ENCODE measurements around the gene KAT5.
"Not testable (repeated sequence)": the region's sequence is repeated elsewhere in the genome, so short reads cannot be mapped to it uniquely, and the experiment has no call there.

Gene KAT5

DNA sequence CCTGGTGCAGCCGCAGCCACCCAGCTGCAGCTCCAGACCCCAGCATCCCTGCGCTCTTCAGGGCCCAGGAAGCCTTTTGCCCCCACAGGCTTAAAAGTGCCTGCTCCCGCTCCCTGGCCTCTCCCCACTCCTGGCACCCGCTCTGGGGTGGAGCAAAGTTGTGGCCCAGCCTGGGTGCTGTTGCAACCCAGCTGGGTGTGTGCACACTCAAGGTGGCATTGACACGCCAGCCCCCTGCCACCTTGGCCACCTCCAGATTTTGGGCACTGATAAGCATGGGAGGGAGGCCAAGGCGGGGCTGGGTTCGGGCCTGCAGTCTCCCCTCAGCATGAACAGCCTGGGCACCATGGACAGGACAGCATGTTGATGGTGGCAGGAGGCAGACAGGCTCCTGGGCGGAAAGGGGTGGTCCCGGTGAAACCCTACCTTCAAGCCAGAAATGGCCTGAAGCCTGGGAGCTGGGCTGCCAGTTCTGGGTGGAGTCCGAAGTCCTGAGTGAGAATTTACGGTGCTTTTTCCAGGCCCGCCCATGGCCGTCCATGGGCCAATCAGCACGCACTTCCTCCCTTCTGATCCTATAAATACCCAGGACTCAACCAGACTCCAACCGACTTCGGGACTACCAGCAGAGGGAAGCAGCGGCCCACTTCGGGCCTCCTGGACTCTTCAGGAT lies 32.1 kb downstream of the KAT5 start:
- H3K27ac ChIP-seq (ENCODE audit: low read depth, low read length, severe bottlenecking): no peak overlapping the region
- WGBS, 2 experiments (ENCODE audit: insufficient coverage in 2 of 2): 83 to 86% methylated on average over 15 to 16 of the region's 18 CpGs
- no peaks in the 10 kb centered on the region for H3K36me3 ChIP-seq (ENCODE audit: control insufficient read depth, insufficient read depth, low read length)
- no peak overlapping the region for H3K4me3 ChIP-seq (ENCODE audit: extremely low read depth, insufficient read depth, low read length, poor library complexity, severe bottlenecking)
- no peaks in the 10 kb centered on the region for H3K9me3 ChIP-seq (ENCODE audit: control insufficient read depth, low read length)
- no peaks in the 10 kb centered on the region for H3K4me1 ChIP-seq (ENCODE audit: control insufficient read depth, insufficient read depth, low read length, poor library complexity, severe bottlenecking)

- Histone ChIP-seq H3K27ac (ENCODE audit: low read depth, low read length, severe bottlenecking) (no peak overlapping the region), H3K9me3 (ENCODE audit: control insufficient read depth, low read length) (no peaks in the 10 kb centered on the region), H3K4me1 (ENCODE audit: control insufficient read depth, insufficient read depth, low read length, poor library complexity, severe bottlenecking) (no peaks in the 10 kb centered on the region), H3K4me3 (ENCODE audit: extremely low read depth, insufficient read depth, low read length, poor library complexity, severe bottlenecking) (no peak overlapping the region), H3K36me3 (ENCODE audit: control insufficient read depth, insufficient read depth, low read length) (no peaks in the 10 kb centered on the region)
- 78 to 79% methylated on average over 7 to 8 of the region's 8 CpGs for WGBS, 2 experiments (ENCODE audit: insufficient coverage in 2 of 2)
These were observed 32.6 kb downstream of the KAT5 start for GRCh38 chr11:65744699-65745042.

GRCh38 chr11:65745049-65745448 lies 33.0 kb downstream of the KAT5 start:
- Histone ChIP-seq H3K27ac (ENCODE audit: low read depth, low read length, severe bottlenecking) (no peak overlapping the region), H3K36me3 (ENCODE audit: control insufficient read depth, insufficient read depth, low read length) (no peaks in the 10 kb centered on the region), H3K4me3 (ENCODE audit: extremely low read depth, insufficient read depth, low read length, poor library complexity, severe bottlenecking) (no peak overlapping the region), H3K4me1 (ENCODE audit: control insufficient read depth, insufficient read depth, low read length, poor library complexity, severe bottlenecking) (no peaks in the 10 kb centered on the region), H3K9me3 (ENCODE audit: control insufficient read depth, low read length) (no peaks in the 10 kb centered on the region)
- 91 to 98% methylated on average over 13 to 17 of the region's 17 CpGs for WGBS, 2 experiments (ENCODE audit: insufficient coverage in 2 of 2)

DNA sequence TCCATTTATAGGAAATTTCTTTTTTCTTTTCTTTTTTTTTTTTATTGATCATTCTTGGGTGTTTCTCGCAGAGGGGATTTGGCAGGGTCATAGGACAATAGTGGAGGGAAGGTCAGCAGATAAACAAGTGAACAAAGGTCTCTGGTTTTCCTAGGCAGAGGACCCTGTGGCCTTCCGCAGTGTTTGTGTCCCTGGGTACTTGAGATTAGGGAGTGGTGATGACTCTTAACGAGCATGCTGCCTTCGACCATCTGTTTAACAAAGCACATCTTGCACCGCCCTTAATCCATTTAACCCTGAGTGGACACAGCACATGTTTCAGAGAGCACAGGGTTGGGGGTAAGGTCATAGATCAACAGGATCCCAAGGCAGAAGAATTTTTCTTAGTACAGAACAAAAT lies 50.1 kb downstream of the KAT5 start:
- not testable (repeated sequence) for H3K9me3 ChIP-seq (ENCODE audit: control insufficient read depth, low read length); H3K27ac ChIP-seq (ENCODE audit: low read depth, low read length, severe bottlenecking); H3K4me3 ChIP-seq (ENCODE audit: extremely low read depth, insufficient read depth, low read length, poor library complexity, severe bottlenecking); H3K4me1 ChIP-seq (ENCODE audit: control insufficient read depth, insufficient read depth, low read length, poor library complexity, severe bottlenecking); H3K36me3 ChIP-seq (ENCODE audit: control insufficient read depth, insufficient read depth, low read length)
- no CpG with 5 or more reads among the region's 5 CpGs for WGBS, 2 experiments (ENCODE audit: insufficient coverage in 2 of 2)

- 87 to 93% methylated on average over 8 to 13 of the region's 29 CpGs for WGBS, 2 experiments (ENCODE audit: insufficient coverage in 2 of 2)
- not testable (repeated sequence) for H3K4me3 ChIP-seq (ENCODE audit: extremely low read depth, insufficient read depth, low read length, poor library complexity, severe bottlenecking); H3K27ac ChIP-seq (ENCODE audit: low read depth, low read length, severe bottlenecking); H3K36me3 ChIP-seq (ENCODE audit: control insufficient read depth, insufficient read depth, low read length); H3K4me1 ChIP-seq (ENCODE audit: control insufficient read depth, insufficient read depth, low read length, poor library complexity, severe bottlenecking); H3K9me3 ChIP-seq (ENCODE audit: control insufficient read depth, low read length)
These were observed 50.8 kb downstream of the KAT5 start for GRCh38 chr11:65762816-65763215.

DNA sequence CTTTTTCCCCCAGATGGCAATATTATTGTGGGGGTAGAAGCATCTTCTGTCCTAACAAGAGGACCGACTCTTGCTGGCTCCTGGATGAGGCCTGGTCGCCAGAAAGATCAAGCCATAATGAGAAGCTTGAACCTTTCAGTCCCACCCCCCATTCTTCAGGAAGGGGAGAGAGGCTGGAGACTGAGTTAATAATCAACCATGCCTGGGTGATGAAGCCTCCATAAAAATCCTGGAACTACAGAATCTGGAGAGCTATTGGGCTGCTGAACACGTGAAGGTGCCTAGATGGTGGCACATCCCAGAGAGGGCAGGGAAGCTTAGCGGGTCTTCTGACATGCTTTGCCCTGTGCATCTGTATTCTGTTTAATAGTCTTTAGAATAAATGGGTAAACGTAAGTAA lies 52.4 kb downstream of the KAT5 start:
- 72 to 91% methylated on average over 2 to 3 of the region's 5 CpGs for WGBS, 2 experiments (ENCODE audit: insufficient coverage in 2 of 2)
- Histone ChIP-seq H3K9me3 (ENCODE audit: control insufficient read depth, low read length) (no peaks in the 10 kb centered on the region), H3K27ac (ENCODE audit: low read depth, low read length, severe bottlenecking) (no peak overlapping the region), H3K36me3 (ENCODE audit: control insufficient read depth, insufficient read depth, low read length) (no peaks in the 10 kb centered on the region), H3K4me3 (ENCODE audit: extremely low read depth, insufficient read depth, low read length, poor library complexity, severe bottlenecking) (no peak overlapping the region), H3K4me1 (ENCODE audit: control insufficient read depth, insufficient read depth, low read length, poor library complexity, severe bottlenecking) (no peaks in the 10 kb centered on the region)

DNA sequence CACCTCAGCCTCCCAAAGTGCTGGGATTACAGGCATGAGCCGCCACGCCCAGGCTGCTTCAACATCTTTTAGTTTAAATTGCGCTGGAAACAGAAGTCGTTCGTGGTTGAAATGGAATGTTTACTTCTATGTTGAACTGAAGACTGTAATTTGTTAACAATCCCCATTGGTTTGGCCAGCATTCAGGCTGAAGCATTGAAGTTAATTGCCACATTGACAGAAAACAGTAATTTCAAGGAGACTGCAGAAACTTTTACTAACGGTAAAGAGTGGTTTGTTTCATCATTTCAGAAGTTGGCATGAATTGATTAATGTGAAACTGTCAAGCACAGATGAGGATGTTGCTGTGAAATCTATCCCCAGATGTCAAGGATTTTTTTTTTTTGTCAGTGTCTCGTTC lies 54.5 kb downstream of the KAT5 start:
- Histone ChIP-seq H3K9me3 (ENCODE audit: control insufficient read depth, low read length) (no peaks in the 10 kb centered on the region), H3K4me1 (ENCODE audit: control insufficient read depth, insufficient read depth, low read length, poor library complexity, severe bottlenecking) (no peaks in the 10 kb centered on the region), H3K36me3 (ENCODE audit: control insufficient read depth, insufficient read depth, low read length) (no peaks in the 10 kb centered on the region), H3K4me3 (ENCODE audit: extremely low read depth, insufficient read depth, low read length, poor library complexity, severe bottlenecking) (no peak overlapping the region), H3K27ac (ENCODE audit: low read depth, low read length, severe bottlenecking) (no peak overlapping the region)
- WGBS, 2 experiments (ENCODE audit: insufficient coverage in 2 of 2): 76 to 90% methylated on average over 5 to 7 of the region's 7 CpGs

DNA sequence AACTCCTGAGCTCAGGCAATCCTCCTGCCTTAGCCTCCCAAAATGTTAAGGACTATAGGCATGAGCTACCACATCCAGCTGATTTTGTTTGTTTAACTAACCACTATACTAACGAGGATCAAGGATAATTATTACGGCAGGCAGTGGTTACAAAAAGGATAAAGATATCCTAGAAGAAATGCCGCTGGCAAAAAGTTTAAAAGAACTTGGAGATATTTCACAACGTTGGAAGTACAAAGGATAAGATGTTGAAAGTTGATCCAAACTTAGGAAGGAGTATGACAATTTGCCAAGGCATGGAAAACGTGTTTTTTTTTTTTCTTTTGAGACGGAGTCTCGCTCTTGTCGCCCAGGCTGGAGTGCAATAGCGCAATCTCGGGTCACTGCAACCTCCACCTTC lies 55.4 kb downstream of the KAT5 start:
- Histone ChIP-seq H3K27ac (ENCODE audit: low read depth, low read length, severe bottlenecking) (no peak overlapping the region), H3K36me3 (ENCODE audit: control insufficient read depth, insufficient read depth, low read length) (no peaks in the 10 kb centered on the region), H3K4me1 (ENCODE audit: control insufficient read depth, insufficient read depth, low read length, poor library complexity, severe bottlenecking) (no peaks in the 10 kb centered on the region), H3K4me3 (ENCODE audit: extremely low read depth, insufficient read depth, low read length, poor library complexity, severe bottlenecking) (no peak overlapping the region), H3K9me3 (ENCODE audit: control insufficient read depth, low read length) (no peaks in the 10 kb centered on the region)
- WGBS, 2 experiments (ENCODE audit: insufficient coverage in 2 of 2): 86% methylated on average over 8 to 9 of the region's 10 CpGs

GRCh38 chr11:65767806-65768205 lies 55.8 kb downstream of the KAT5 start:
- H3K9me3 ChIP-seq (ENCODE audit: control insufficient read depth, low read length); H3K4me3 ChIP-seq (ENCODE audit: extremely low read depth, insufficient read depth, low read length, poor library complexity, severe bottlenecking); H3K27ac ChIP-seq (ENCODE audit: low read depth, low read length, severe bottlenecking); H3K36me3 ChIP-seq (ENCODE audit: control insufficient read depth, insufficient read depth, low read length); H3K4me1 ChIP-seq (ENCODE audit: control insufficient read depth, insufficient read depth, low read length, poor library complexity, severe bottlenecking): not testable (repeated sequence)
- WGBS, 2 experiments (ENCODE audit: insufficient coverage in 2 of 2): 67 to 71% methylated on average over 1 to 4 of the region's 5 CpGs

Data from mesodermal cell (in vitro differentiated cells).